Measurements from ENCODE around the gene MPV17L2. TPM values are rescaled to one million over a fixed set of nuclear protein-coding genes. Genes with fewer than 3 reads are reported as not detected.
A peak's percentile ranks its signal among the peaks of the same experiment; 100 is the strongest.

MPV17L2 gene
- total RNA-seq, 1 experiment from 2014 or later = 13.3 TPM

DNA sequence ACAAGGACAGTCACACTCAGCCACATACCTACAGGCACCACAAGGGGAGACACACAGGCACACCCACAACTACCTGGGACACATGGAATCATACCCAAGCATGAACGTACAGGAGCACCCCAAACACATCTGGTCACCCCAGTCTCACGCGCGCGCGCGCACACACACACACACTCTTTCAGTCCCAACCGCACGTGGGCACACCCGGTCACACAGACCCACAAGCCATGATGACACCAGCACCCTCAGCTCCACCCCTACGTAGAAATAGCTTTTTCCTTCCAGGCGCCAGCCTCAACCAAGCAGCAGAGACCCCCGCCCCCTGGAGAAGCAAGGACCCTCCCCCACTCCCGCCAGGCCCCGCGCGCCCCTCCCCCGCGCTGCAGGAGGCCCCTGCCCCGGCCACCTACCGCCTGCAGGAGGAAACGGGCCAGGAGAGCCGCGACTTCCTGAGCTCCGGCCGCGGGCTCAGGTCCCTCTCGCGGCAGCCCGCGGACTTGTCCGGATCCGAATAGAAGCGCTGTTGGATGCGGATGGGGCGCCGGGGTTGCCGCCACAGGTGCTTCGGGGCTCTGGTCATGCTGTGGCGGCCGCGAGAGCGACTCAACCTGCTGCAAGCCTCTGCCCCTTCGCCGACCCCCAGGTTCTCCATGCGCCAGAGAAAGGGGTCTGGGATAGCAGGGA, 39.7 kb downstream of the MPV17L2 start:
- in situ Hi-C loops (cut with HindIII; ENCODE audit: low pct_unique_long_range_greater_than_20kb, low sequenced_read_pairs) (no loop called here), intact Hi-C loops (cut with micrococcal nuclease; ENCODE audit: unreplicated experiment) (no loop called here)
- Histone ChIP-seq H3K4me1 (ENCODE audit: control insufficient read depth, insufficient read depth, low read length) (no peaks in the 10 kb centered on the region), H3K36me3 (ENCODE audit: control insufficient read depth, insufficient read depth, low read length) (no peaks in the 10 kb centered on the region), H3K27me3 (ENCODE audit: control insufficient read depth, insufficient read depth, low read length) (no peaks in the 10 kb centered on the region), H3K9me3 (ENCODE audit: control insufficient read depth, insufficient read depth, low read depth, low read length) (no peaks in the 10 kb centered on the region), H3K4me3 (ENCODE audit: low read depth in 2 of 2, low read length in 2 of 2) (no peak overlapping the region), H3K27ac (ENCODE audit: low read length) (no peak overlapping the region)
- ChIA-PET CTCF (no interaction called here), POLR2A (interaction anchor here (0.6 kb wide), 1 partner anchor 48 kb away, joined by 4 read pairs; no protein-coding TSS in a partner anchor)
- ATAC-seq = no peak
- BruUV-seq (replicated peaks) = no TSS peak
- DNase-seq (ENCODE audit: low read depth, low spot score) = no peak
- no peak for TF ChIP-seq SIN3A (IDR thresholded peaks at IDR 0.05; ENCODE audit: borderline replicate concordance, insufficient read depth, low read depth, low read length)
- no peak for TF ChIP-seq CTCF (IDR thresholded peaks at IDR 0.05)
- TF ChIP-seq, protein P1, sequence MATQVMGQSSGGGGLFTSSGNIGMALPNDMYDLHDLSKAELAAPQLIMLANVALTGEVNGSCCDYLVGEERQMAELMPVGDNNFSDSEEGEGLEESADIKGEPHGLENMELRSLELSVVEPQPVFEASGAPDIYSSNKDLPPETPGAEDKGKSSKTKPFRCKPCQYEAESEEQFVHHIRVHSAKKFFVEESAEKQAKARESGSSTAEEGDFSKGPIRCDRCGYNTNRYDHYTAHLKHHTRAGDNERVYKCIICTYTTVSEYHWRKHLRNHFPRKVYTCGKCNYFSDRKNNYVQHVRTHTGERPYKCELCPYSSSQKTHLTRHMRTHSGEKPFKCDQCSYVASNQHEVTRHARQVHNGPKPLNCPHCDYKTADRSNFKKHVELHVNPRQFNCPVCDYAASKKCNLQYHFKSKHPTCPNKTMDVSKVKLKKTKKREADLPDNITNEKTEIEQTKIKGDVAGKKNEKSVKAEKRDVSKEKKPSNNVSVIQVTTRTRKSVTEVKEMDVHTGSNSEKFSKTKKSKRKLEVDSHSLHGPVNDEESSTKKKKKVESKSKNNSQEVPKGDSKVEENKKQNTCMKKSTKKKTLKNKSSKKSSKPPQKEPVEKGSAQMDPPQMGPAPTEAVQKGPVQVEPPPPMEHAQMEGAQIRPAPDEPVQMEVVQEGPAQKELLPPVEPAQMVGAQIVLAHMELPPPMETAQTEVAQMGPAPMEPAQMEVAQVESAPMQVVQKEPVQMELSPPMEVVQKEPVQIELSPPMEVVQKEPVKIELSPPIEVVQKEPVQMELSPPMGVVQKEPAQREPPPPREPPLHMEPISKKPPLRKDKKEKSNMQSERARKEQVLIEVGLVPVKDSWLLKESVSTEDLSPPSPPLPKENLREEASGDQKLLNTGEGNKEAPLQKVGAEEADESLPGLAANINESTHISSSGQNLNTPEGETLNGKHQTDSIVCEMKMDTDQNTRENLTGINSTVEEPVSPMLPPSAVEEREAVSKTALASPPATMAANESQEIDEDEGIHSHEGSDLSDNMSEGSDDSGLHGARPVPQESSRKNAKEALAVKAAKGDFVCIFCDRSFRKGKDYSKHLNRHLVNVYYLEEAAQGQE (IDR thresholded peaks at IDR 0.05; ENCODE audit: insufficient read depth in 1 of 2, low read depth in 2 of 2, low read length in 1 of 2) = 0 out of 4 replicates have a peak, but pooled peaks of 1 of the 2 experiments have one; percentile 19

DNA sequence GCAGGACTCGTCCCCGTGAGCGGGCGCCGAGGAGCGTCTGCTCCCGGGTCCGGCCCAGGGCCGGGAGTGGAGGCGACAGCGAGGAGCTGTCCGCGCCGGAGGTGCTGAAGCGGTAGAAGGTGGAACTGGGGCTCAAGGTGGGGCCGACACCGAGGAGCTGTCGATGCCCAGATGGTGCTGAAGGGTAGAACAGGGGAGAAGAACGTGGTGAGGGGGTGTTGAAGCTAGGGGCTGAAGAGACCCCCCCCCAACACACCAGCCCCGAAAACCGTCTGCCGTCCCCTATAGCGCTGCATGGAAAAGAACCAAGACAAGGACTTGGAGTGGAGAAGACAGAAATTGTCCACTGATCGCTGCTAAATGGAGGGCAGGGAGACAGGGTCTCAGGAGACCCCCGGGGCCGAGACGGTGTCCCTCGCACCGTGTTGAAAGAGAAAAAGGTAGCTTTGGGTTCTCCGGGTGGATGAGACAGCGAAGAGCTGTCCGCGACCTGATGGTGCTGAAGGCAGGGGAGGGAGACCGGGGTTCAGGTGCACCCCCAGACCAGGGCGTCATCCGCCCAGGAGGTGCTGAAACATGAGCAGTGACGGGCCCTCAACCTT, 40.3 kb downstream of the MPV17L2 start:
- Histone ChIP-seq H3K9me3 (ENCODE audit: control insufficient read depth, insufficient read depth, low read depth, low read length) (no peaks in the 10 kb centered on the region), H3K27me3 (ENCODE audit: control insufficient read depth, insufficient read depth, low read length) (no peaks in the 10 kb centered on the region), H3K27ac (ENCODE audit: low read length) (no peak overlapping the region), H3K36me3 (ENCODE audit: control insufficient read depth, insufficient read depth, low read length) (no peaks in the 10 kb centered on the region), H3K4me1 (ENCODE audit: control insufficient read depth, insufficient read depth, low read length) (no peaks in the 10 kb centered on the region), H3K4me3 (ENCODE audit: low read depth in 2 of 2, low read length in 2 of 2) (no peak overlapping the region)
- no TSS peak for BruUV-seq (replicated peaks)
- in situ Hi-C loops (cut with HindIII; ENCODE audit: low pct_unique_long_range_greater_than_20kb, low sequenced_read_pairs) (no loop called here), intact Hi-C loops (cut with micrococcal nuclease; ENCODE audit: unreplicated experiment) (no loop called here)
- DNase-seq (ENCODE audit: low read depth, low spot score) (no peak), ATAC-seq (no peak)
- CTCF ChIA-PET = no interaction called here
- POLR2A ChIA-PET = no interaction called here
- TF ChIP-seq TCF7L2 (IDR thresholded peaks at IDR 0.05; ENCODE audit: low read depth, low read length) = no peak
- TF ChIP-seq, protein P1 (IDR thresholded peaks at IDR 0.05; ENCODE audit: insufficient read depth in 1 of 2, low read depth in 2 of 2, low read length in 1 of 2) = peak; percentile 92 to 94
